GM19438 (cell line): ENCODE data around the gene POLDIP3.

Experiments used
- ATAC-seq: cut with Tn5 transposase; IDR thresholded peaks from one replicate; pipeline ENCODE4 v1.9.1; 2021; ENCODE audit warnings: low read depth; ENCODE audit not compliant: unreplicated experiment

The POLDIP3 gene, protein sequence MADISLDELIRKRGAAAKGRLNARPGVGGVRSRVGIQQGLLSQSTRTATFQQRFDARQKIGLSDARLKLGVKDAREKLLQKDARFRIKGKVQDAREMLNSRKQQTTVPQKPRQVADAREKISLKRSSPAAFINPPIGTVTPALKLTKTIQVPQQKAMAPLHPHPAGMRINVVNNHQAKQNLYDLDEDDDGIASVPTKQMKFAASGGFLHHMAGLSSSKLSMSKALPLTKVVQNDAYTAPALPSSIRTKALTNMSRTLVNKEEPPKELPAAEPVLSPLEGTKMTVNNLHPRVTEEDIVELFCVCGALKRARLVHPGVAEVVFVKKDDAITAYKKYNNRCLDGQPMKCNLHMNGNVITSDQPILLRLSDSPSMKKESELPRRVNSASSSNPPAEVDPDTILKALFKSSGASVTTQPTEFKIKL

DNA sequence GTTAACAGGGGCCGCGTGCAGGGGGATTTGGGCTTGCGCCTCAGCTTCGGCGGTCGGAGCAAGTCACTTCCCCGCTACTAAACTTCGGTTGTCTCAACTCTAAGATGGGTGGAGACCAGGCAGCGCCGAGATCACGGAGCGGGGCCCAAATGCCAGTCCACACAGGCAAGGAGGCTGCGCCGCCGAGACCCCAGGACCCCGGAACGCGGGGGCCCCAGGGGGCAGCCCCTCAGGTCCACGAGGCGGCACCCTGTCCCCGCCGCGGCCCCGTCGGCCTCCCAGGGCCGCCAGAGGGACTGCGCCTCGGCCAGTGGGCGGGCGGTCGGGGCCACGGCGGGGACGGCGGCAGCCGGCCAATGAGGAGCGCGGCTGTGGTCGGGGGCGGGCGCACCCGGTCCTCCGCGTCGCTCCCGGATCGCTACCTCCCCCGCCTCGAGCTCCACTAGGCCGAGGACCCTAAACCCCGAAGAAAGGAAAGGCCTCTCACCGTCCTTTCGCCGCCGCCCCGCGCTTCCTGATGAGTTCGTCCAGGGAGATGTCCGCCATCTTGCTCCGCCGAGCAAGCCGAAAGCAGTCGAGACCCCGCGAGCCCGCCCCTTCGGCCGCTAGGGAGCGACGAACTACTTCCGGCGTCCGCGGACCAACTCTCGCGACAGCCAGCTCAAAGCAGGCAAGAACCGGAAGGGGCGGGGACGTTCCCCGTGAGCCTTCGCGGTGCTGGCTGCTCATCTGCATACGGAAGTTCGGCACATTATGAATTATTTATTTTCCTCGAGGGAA lies at the start of gene POLDIP3:
TSS of gene POLDIP3 (minus strand) at position 572 of the 780 bp plus-strand sequence. CDS start at position 546, 26 bp downstream.
- peak; percentile 67 for ATAC-seq

DNA sequence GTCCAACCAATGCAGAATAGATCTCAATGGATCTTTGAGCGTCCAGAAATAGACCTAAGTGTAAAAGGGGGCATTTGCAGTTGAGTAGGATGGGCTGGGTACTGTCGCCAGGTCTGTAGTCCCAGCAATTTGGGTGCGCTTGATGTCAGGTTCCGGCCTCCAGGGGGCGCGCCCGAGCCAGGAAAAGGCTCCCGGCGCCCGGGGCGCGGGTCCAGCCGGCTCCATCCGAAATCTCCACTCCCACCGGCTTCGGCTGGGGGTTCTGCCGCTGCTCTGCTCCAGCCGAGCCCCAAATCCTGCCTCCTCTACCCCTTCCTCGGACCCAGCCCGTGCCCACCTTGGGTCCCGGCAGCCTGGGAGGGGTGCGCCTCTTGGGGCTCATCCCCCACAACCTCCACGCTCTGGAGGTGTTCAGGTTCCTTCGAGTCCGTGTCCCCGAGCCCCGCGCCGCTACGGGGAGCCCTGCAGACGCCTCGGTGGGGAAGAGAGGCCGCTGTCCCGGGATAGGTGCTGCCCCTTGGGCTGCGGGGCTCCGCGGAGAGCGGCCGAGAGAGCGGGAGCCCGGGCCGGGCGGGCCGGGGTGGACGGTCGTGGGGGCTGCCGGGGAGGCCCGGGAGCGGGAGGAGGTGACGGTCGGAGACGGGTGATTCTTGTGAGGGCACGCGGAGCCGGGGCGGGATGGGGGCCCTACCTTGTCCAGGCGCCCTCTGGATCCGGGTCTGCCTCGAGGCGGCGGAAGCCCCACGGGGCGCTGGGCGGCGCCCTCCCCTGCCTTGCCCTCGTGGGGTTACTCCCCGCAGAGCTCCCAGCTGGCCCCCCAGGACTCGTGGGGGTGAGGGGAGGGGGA lies 47.5 kb upstream of the POLDIP3 start:
- no peak for ATAC-seq

DNA sequence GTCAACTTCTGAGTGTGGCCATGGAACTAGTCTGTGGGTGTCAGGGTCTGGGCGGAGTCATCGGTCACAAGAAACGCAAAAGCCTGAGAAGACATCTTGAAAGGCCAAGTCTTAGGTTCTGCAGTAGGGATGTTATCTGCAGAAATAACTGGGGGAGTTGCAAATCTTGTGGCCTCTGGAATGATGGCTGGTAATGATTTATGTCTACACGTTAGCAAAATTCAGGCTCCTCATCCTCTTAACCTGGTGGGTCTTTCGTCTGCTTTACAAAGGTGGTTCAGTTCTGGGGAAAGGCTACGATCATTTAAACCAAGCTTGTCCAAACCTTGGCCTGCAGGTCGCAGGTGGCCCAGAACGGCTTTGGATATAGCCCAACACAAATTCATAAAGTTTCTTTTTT lies 41.9 kb upstream of the POLDIP3 start:
- ATAC-seq: no peak

DNA sequence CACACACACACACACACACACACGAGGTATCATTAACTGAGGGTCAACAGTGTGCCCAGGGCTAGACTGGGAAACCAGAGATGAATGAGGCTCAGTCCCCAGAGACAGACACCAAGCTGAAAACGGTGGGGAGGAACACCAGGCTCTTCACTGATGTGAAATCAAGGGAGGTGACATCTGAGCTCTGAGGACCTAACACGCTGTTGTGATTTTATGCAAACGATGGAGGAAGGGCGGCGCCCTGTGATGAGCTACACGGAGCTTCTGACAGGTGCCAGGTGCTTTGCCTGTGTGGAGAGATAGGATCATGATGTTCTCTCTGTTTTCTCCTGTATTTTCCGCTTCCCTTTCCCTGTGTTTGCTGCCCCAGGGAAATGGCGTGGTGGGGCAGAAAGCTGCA lies 41.0 kb upstream of the POLDIP3 start:
- ATAC-seq: no peak

DNA sequence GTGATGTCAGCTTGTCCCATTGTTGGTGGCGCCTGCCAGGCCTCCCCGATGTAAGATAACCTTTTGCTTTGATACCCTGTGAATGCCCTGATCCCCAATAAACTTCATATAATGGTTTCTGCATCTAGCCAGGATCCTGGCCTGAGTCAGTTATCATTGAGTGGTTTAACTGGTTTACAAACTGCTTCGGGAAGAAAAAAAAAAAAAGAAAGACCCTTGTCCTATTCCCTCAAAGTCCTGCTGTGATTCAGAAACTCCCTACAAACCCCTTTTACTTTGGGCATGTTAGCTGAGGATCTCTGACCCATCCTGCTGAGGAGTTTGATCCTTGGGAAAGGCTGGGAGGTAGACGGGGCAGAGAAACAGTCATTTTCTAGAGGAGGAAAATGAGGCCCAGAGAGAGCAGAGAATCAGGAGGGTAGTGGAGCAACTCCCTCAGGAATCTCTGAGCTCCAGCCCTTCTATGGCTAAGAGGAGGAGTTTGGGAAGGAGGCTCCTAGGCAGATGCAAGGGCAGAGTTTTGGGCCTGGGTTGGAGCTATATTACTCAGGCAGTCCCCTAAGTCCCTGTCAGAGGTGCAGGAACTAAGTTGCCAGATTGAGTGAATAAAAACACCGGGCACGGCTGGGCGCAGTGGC lies 39.9 kb upstream of the POLDIP3 start:
- no peak for ATAC-seq

DNA sequence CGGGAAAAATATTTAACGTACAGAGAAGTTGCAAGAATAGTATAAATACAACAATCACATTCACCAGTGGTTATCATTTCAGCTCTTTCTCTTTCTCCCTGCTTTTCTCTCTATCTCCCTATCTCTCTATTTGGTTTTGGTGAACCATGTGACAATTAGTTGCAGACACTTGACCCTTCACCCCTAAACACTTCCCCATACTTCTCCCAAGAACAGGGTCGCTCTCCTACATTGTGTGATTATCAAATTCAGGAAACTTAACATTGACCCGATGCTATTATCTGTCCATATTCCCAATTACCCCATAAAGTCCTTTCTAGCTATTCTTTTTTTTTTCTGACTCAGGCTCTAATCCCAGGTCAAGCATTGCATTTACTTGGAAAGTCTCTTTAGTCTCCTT lies 39.3 kb upstream of the POLDIP3 start:
- no peak for ATAC-seq

DNA sequence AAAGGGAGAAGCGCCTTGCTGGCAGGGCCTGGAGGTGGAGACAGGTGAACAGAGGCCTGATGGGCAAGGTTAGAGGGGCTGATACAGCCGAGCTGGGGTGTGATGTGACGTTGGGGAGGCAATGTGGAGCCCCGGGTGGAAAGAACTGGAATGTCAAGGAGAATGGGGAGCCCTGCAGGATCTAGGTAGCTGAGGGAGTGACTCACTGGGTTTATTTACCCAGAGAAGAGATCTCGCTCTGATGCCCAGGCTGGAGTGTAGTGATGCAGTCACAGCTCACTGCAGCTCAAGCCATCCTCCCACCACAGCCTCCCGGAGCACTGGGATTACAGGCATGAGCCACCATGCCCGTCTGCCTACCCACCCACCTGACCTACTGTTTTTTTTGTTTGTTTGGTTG lies 36.5 kb upstream of the POLDIP3 start:
- ATAC-seq: no peak

DNA sequence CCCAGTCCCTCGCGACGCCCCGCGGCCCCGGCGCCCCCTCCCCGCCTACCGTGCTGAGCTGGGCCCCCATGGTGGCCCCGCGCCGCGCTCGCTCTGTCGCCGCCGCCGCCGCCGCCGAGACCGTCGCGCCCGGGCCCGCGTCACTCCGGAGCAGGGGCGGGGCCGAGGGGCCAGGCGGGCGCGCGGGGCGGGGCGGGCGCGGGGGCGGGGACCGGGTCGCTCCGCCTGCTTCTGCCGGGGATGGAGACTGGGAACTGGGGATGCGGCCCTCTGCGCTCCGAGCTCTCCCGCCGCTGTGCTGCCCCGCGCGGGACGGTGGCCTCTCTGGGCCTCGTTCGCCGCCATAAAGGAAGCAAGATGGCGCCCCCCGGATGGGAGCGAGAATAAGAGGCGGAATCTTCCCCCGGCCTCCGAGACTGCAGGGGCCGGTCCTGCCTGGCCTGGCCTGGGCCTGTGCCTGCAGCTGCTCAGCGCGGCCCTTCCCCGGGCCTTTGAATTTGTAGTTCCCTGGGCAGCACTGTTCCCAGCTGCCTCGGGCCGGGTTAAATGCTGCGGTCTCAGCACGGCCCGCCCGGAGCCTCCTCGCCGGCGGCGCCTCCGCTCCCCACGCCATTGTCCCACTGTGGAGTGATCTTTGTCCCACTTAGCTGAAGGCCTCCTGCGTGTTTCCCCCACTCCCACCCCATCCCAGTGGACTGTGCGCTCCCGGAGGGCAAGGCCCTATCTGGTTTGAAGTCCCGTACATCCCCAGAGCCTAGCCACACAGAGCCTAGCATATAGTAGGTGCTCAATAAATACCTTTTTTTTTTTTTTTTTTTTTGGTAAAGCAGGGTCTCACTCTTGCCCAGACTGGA lies 34.8 kb upstream of the POLDIP3 start, which contains the start of gene CYB5R3:
TSS of gene CYB5R3 (minus strand) at position 147 of the 854 bp plus-strand sequence. CDS start at position 70, 77 bp downstream.
- peak; percentile 61 for ATAC-seq

DNA sequence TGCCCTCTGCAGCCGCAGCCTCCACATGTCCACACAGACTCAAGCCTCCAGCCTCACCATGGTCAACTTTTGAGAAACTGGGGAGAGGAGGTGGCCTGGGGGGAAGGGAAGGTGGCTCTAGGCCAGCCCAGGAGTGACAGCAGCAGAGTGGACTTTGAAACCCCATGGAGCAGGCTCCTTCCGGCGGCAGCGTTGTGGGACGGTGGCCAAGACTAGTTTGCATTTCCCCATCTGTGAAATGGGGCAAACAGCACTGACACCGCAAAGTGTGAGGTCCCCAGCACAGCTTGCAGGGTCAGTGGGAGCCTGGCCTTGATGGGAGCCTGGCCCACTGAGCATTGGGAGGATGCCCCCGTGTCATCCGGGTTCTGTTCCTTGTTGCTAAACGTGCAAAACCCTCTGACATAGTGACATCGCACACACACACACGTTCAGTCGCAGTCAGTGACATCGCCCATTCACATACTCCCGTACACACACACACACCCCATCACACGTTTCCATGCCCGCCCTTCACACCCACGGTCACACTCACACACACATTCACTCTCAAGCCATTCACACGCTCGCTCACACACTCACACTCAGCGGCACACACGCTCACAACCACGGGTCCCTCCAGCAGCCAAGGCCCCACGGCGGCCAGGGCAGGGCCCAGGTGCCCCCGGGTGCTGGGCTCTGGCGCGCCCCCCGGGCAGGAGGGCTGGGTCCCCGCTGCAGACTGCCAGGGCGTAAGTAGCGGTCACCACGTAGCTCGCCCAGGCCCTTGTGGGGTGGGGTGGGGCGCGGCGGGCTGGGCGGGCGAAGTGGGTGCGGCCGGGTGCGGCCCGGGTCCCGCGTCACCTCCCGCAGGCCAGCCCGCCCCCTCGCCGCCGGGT lies 33.9 kb upstream of the POLDIP3 start:
- ATAC-seq: peak; percentile 51

DNA sequence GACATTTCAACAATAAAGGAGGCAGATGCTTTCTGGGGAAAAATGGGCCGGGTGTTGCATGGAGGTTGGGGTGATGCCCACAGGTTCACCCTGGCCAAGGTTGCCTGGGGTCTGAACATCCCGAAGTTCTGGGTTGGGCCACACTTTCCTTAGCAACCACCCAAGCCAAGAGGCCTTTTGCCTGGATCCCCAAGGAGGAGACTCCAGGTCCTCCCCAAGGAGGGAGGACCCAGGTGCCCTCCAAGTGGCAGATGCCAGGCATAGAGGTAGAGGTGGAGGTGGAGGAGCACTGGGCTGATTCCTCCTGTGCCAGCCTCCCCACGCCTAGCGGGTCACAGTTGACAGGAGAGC lies 33.3 kb upstream of the POLDIP3 start:
- no peak for ATAC-seq

DNA sequence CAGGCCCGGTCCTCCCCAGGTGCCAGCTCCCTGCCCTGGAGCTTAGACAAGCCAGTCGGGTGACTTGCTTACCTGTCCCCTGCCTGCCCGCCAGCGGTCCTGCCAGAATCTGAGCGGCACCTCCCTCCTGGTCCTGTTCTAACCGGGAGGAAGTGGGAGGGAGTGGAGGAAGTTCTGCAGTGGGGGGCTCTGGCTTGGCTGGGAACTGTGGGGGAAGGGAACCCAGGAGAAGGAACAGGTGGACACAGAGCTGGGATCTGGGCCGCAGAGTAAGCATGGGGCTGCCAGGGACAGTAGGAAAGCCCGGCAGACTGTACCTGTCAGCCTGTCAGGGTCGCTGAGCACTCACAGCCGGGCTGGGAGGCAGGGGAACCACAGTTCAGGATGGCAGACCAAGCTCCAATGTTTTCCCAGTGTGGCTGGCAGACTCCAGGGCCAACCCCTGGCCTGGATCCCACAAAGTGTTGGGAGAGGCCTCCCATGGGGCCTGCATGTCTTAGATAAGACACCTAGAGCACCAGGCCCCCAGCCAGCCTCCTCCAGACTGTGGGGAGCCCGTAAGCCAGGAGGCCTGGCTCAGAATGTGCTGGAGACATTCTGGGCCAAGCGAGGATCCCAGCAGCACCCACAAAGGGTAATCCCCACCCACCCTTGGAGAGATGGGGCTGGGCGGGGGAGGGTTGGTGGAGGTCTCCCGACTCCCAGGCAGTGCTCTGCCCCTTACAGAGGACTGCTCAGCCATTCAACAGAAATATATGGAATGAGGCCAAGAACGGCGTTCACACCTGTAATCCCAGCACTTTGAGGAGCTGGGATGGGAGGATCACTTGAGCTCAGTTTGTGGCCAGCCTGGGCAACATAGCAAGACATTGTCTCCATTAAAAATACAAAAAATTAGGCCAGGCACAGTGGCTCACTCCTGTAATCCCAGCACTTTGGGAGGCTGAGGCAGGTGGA lies 32.2 kb upstream of the POLDIP3 start:
- ATAC-seq: no peak

DNA sequence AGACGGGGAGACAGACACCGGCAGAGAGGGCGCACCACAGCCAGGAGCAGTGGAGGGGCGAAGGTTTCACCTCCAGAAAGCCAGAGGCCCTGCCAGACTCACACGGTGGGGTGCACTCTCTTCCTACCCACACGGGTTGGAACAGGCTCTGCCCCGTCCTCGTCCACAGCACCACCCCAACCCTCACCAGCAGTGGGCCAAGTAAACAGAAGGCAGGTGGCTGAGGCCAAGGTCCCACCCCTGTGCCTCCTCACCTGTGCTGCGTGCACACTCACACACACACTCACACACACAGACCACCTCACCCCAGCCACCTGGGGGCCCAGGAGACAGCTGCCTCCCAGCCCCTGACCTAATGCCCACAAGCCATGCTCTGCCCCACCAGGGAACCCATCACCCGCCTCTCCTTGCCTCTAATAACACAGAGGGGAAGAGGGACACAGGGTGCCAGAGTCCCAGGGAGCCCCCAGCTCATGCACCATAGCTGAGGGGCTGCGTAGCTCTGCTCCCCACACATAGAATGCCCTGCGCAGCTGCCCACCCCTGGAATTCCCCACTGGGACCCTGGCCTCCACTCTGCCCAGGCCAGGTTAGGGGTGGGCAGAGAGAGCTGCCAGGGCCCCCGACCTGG lies 31.4 kb upstream of the POLDIP3 start:
- ATAC-seq: no peak

DNA sequence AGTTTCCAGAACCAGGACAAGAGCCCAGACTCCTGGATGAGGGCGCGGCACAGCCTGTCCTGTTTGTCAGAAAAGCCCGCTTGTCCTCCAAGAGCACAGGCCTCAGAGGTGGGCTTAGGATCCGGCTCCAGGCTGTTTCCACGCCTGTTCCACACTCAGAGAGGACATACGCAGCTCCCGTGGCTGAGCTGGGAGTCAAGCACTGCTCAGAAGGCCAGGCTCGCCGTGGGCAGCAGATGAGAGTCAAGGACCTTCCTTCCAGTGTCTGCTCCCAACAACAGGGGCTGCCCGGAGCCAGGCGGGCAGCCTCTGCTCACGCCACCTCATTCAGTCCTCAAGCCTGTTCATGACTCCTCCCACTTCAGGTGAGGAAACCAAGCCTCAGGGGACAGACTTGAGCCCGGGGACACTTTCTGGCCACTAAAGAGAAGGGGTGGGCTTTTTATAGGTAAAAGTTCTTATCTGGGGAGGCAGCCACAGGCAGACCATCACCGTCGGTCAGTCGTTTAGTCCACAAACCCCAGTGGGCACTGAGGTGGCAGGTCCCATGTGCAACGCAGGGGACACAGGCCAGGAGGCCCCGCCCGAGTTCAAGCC lies 30.8 kb upstream of the POLDIP3 start:
- no peak for ATAC-seq

DNA sequence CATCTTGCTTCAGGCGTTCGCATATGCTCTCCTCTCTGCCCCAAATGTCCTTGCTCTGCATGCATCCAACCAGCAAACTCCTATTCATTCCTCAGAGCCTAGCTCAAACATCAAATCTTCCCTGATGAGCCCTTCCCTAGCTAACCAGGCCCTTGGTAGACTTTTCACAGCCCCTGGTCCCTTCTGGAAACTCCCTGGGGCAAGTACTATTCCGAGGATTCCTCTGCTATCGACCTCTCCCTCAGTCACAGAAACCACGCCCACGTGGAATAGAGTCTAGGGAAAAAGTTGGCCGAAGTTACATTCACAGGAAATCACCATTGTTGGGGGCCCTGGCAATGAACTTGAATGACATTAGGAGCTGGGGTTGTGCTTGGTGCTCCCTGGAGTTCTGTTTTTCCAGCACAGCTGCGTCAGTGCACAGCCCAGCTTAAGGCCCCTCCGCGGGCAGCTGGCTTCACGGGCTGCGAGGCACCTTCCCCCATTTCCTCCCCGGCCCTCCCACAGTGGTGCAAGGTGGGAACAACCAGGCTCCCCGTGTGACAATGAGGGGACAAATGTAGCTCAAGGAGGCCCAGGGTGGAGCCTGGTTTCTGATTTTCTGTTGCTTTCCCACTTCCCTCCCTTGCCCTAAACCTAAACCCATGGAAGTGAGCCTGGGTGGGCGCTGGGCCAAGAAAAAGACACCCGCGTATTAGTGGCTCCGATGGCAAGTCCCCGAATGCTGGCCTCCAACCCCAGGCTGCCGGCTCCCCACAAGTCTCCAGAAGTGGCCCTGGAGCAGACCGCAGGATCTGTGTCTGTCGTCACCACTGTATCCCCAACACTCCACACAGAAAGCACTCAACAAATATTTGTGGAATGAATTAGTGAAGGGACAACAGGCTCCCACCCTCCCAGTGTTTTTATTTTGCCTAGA lies 30.0 kb upstream of the POLDIP3 start:
- no peak for ATAC-seq

DNA sequence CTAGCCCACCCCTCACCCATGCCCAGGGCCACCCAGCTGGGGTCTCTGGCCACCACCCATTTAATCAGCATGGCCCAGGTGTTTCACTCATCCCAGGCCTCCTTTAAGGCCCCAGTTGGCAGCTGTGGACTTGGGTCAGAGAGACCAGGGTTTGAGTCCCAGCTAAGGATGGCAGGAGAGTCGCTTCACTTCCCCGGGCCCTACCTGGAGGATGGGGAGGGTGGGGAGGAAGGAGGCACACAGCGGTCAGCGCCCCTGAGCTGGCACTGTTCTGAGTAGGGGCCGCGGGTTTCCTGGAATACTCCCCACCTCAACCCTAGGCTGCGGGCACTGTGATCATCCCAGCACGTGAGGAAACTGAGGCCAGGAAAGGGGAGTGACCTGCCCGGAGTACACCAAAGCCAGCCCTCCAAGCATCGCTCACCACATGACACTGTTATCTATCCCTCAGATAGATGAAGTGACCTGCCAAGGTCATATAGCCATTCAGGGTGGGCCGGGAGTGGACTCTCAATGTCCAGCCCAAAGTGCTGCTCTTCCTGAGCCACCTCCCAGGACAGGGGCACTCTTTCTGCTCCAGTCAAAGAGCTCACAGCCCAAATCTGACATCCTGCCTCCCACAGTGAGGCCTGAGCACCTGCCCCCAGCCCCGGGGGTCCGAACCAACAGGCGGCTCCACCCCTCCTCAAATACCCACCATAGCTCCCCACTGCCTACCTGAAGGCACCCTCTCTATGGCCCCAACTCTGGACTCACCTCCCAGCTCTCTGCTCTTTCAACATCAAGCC lies 29.1 kb upstream of the POLDIP3 start:
- no peak for ATAC-seq
